Ascending aorta (tissue), 2 donors: Measurements from ENCODE around the gene GPR68. TPM values are rescaled to one million over a fixed set of nuclear protein-coding genes. Genes with fewer than 3 reads are reported as not detected.
"Not testable (repeated sequence)": the region's sequence is repeated elsewhere in the genome, so short reads cannot be mapped to it uniquely, and the experiment has no call there.

Experiments used
- DNase-seq, 2 donors: peaks; one replicate each; pipeline ENCODE4 v3.0.0-alpha.2; 2019; ENCODE audit warnings: low spot score in 2 of 2
- H3K27ac ChIP-seq, 2 donors: fragments of 200-600 bp; sonication (generic); one replicate each; pipeline ENCODE4 v1.5.1; 2016 to 2017; ENCODE audit warnings: mild to moderate bottlenecking in 1 of 2
- H3K27me3 ChIP-seq: fragments of 200-600 bp; sonication (generic); one replicate; pipeline ENCODE4 v1.5.1; 2017
- H3K36me3 ChIP-seq, 2 donors: fragments of 200-600 bp; sonication (generic); one replicate each; pipeline ENCODE4 v1.5.1; 2016
- H3K4me1 ChIP-seq, 2 donors: fragments of 200-600 bp; sonication (generic); one replicate each; pipeline ENCODE4 v1.5.1; 2016 to 2017; ENCODE audit warnings: mild to moderate bottlenecking in 1 of 2
- H3K4me3 ChIP-seq, 2 donors: fragments of 200-600 bp; sonication (generic); one replicate each; pipeline ENCODE4 v1.5.1; 2016 to 2017; ENCODE audit warnings: mild to moderate bottlenecking in 1 of 2
- H3K9me3 ChIP-seq, 2 donors: fragments of 200-600 bp; sonication (generic); one replicate each; pipeline ENCODE4 v1.5.1; 2016
- intact Hi-C: fragments of 100-400 bp; cut with DNase I; formaldehyde crosslinking; loops from one replicate; pipeline ENCODE4 v1.15.1; 2023
- total RNA-seq: library from RNA; depleted of rRNA; stranded (reverse); fragments of >200 nt; gene quantifications from one replicate; pipeline ENCODE4 v1.1.0, GENCODE V29; 2016
- TF ChIP-seq, protein P1 (sequence below), 3 experiments: fragments of 200-600 bp in 2 of 3; fragments of 450-650 bp in 1 of 3; sonication (generic) in 2 of 3; IDR thresholded peaks; one replicate each; pipeline ENCODE4 v1.5.1; 2016 to 2019; ENCODE audit warnings: antibody characterized with exemption in 3 of 3, mild to moderate bottlenecking in 1 of 3, moderate library complexity in 1 of 3

GPR68 gene
- total RNA-seq, 1 donor from 2014 or later, result not detected

GRCh38 chr14:91202234-91202974 lies 42.1 kb downstream of the GPR68 start:
- Histone ChIP-seq H3K27me3 (no peaks in the 10 kb centered on the region), H3K36me3 (peaks cover 41 to 70% of the 10 kb centered on the region in 2 donors), H3K4me1 (no peaks in the 10 kb centered on the region), H3K9me3 (no peaks in the 10 kb centered on the region), H3K27ac (peak overlapping the region in 1 of 2 donors; percentile 27), H3K4me3 (no peak overlapping the region)
- intact Hi-C loops, result no loop called here
- TF ChIP-seq, protein P1, sequence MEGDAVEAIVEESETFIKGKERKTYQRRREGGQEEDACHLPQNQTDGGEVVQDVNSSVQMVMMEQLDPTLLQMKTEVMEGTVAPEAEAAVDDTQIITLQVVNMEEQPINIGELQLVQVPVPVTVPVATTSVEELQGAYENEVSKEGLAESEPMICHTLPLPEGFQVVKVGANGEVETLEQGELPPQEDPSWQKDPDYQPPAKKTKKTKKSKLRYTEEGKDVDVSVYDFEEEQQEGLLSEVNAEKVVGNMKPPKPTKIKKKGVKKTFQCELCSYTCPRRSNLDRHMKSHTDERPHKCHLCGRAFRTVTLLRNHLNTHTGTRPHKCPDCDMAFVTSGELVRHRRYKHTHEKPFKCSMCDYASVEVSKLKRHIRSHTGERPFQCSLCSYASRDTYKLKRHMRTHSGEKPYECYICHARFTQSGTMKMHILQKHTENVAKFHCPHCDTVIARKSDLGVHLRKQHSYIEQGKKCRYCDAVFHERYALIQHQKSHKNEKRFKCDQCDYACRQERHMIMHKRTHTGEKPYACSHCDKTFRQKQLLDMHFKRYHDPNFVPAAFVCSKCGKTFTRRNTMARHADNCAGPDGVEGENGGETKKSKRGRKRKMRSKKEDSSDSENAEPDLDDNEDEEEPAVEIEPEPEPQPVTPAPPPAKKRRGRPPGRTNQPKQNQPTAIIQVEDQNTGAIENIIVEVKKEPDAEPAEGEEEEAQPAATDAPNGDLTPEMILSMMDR (IDR thresholded peaks at IDR 0.05), result no peak
- no peak for DNase-seq

DNA sequence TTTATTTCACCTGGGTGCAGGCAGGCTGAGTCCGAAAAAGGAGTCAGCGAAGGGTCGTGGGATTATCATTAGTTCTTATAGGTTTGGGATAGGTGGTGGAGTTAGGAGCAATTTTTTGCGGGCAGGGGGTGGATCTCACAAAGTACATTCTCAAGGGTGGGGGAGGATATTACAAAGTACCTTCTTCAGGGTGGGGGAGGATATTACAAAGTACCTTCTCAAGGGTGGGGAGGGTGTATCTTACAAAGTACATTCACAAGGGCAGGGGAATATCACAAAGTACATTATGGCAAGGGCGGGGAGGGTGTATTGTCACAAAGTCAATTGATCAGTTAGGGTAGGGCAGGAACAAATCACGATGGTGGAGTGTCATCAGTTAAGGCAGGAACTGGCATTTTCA lies 43.7 kb downstream of the GPR68 start:
- H3K36me3 ChIP-seq, result peaks cover 34 to 71% of the 10 kb centered on the region in 2 donors
- H3K4me3 ChIP-seq, H3K27me3 ChIP-seq, H3K9me3 ChIP-seq, H3K4me1 ChIP-seq, H3K27ac ChIP-seq, DNase-seq, intact Hi-C loops: not testable (repeated sequence)

- Histone ChIP-seq H3K27ac (no peak overlapping the region), H3K9me3 (no peaks in the 10 kb centered on the region), H3K4me3 (no peak overlapping the region), H3K36me3 (peaks cover 23 to 43% of the 10 kb centered on the region in 2 donors), H3K4me1 (no peaks in the 10 kb centered on the region), H3K27me3 (no peaks in the 10 kb centered on the region)
- TF ChIP-seq, protein P1 (IDR thresholded peaks at IDR 0.05), result no peak
- no peak for DNase-seq
- intact Hi-C loops, result no loop called here
Observed at GRCh38 chr14:91197631-91198030, 46.9 kb downstream of the GPR68 start.

GRCh38 chr14:91195881-91196280 lies 48.6 kb downstream of the GPR68 start:
- H3K9me3 ChIP-seq, result no peaks in the 10 kb centered on the region
- TF ChIP-seq, protein P1 (IDR thresholded peaks at IDR 0.05), result no peak
- intact Hi-C loops, result no loop called here
- no peaks in the 10 kb centered on the region for H3K4me1 ChIP-seq
- DNase-seq, result no peak
- peaks cover 17 to 30% of the 10 kb centered on the region in 2 donors for H3K36me3 ChIP-seq
- no peak overlapping the region for H3K27ac ChIP-seq
- H3K4me3 ChIP-seq, result no peak overlapping the region
- no peaks in the 10 kb centered on the region for H3K27me3 ChIP-seq

- intact Hi-C loops, result no loop called here
- H3K36me3 ChIP-seq, result peaks cover 22 to 36% of the 10 kb centered on the region in 2 donors
- no peak overlapping the region for H3K27ac ChIP-seq
Observed at GRCh38 chr14:91193069-91193468, 51.4 kb downstream of the GPR68 start.

GRCh38 chr14:91190853-91191252 lies 53.7 kb downstream of the GPR68 start:
- peaks cover 29 to 46% of the 10 kb centered on the region in 2 donors for H3K36me3 ChIP-seq
- H3K4me1 ChIP-seq, result no peaks in the 10 kb centered on the region
- no peak overlapping the region for H3K27ac ChIP-seq
- no peaks in the 10 kb centered on the region for H3K9me3 ChIP-seq
- H3K4me3 ChIP-seq, result no peak overlapping the region
- intact Hi-C loops, result no loop called here
- DNase-seq, result no peak
- TF ChIP-seq, protein P1 (IDR thresholded peaks at IDR 0.05), result no peak
- H3K27me3 ChIP-seq, result no peaks in the 10 kb centered on the region

More at GRCh38 chr14:91193069-91193468, 51.4 kb downstream of the GPR68 start:
- no peaks in the 10 kb centered on the region for H3K4me1 ChIP-seq
- TF ChIP-seq, protein P1 (IDR thresholded peaks at IDR 0.05), result no peak
- no peak overlapping the region for H3K4me3 ChIP-seq
- no peak for DNase-seq
- no peaks in the 10 kb centered on the region for H3K27me3 ChIP-seq
- H3K9me3 ChIP-seq, result no peaks in the 10 kb centered on the region
